ENCODE data around the gene LRCH1.

LRCH1 gene

GRCh38 chr13:46562152-46562551 is 9.2 kb downstream of the LRCH1 start:
- DNase-seq (ENCODE audit: low read depth): no peak

DNA sequence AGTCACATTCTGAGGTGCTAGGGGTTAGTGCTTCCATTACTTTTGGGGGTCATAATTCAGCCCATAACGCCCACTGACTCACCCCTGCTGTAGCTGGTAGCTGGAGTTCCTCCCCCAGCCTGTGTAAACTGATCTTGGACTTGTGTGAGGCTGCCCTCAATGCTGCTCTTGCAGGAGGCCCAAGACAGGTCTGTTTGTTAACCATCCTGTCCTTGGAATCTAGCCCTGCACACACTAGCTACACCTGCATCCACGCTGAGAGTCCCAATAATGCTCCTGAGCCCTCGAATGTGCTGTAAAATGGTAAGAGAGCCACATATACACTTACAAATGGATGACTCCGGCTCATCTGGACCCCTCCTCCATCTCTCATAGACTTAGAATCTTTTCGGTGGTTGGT is 9.6 kb downstream of the LRCH1 start:
- no peak for DNase-seq (ENCODE audit: low read depth)

DNA sequence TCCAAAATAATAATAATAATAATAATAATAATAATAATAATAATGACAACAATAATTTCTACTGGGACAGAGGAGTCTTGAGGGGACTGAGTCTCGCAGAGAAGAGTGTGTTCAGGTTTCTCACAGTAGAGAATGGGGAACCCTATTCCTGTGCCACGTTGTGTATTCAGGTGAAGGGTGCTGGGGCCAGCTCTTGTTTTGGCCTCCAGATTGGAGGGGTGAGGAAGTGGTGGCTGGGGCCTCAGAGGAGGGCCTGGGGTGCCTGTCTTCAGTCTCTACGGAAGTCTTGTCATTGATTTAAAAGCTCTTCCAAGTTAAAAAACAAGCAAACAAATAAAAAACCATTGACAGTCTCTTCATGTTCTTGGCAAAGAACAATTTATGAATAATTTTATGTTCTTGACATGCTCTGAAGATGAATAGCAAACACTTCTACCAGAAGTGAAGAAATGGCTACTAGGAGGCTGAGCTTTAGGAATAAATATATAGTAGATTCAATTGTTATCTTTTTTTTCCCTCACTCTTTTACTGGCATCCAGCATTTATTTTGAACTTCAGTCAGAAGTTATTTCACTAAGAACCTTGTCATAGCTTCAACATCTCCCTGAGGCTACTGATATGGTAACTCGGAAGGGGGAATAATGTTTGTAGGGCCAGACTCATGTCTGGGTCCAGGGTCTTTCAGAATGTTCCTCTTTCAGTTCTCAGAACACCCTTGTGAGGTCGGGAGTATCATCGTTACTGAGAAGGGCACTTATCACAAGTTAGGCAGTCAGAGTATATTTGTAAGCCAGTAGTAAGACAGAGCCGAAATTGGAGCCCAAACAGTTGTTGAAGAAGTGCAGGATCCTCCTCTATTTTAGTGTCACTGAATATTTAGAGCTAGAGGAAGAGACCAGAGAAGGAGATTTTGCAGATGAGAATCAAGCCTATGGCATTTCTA is 13.1 kb downstream of the LRCH1 start:
- no peak for DNase-seq (ENCODE audit: low read depth)

GRCh38 chr13:46567671-46568070 is 14.7 kb downstream of the LRCH1 start:
- no peak for DNase-seq (ENCODE audit: low read depth)

GRCh38 chr13:46569456-46569855 is 16.5 kb downstream of the LRCH1 start:
- DNase-seq (ENCODE audit: low read depth): no peak

DNA sequence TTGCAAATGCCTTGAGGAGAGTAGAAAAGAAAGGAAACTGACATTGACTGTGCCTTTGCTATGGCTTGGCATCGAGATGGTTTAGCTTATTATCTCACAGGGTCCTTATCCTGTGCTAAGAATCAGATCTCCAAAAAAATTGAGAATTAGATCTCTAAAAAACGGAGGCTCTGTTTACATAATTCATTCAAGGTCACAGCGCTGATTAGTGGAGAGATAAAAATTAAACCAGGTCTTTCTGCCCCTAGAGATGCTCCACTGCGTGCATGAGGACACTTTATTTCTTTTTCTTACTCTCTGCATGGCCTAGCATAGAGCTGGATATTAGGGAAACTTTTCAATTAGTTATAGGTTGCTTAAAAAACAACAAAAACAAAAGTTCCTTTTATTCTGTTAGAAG is 17.3 kb downstream of the LRCH1 start:
- DNase-seq (ENCODE audit: low read depth): no peak

DNA sequence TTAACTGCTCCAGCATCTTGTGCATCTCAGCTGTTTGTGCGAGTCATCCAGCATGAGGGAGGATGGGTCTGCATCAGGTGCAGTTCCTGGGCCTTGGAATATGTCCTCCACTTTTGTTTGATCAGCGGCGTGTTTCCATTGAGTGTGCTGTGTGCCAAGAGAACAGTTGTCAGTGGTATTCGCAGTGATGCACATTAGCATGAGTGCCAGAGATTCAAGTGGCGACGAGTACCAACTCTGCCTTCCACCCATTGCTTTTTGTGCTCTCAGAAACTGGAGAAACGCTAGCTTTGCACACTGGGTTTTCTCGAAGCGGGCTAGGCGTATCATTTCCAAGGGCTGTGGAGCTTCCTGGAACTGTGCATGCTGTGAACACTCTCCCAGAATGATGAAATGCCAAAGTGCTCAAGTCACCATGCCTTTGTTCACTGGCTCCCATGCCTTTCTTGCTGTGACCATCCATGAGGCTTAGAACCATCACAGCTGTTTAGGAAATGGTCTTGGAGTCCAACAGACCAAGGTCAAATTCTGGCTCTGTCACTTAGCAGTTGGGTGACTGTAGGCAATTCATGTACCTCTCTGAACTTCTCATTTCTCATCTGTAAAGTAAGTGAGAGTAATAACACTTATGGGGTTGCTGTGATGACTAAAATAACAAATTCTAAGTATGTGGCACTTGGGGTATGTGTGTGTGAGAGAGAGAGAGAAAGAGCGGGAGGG is 18.4 kb downstream of the LRCH1 start:
- DNase-seq (ENCODE audit: low read depth): no peak

- no peak for DNase-seq (ENCODE audit: low read depth)
Observed at GRCh38 chr13:46571909-46572595, 19.1 kb downstream of the LRCH1 start.

DNA sequence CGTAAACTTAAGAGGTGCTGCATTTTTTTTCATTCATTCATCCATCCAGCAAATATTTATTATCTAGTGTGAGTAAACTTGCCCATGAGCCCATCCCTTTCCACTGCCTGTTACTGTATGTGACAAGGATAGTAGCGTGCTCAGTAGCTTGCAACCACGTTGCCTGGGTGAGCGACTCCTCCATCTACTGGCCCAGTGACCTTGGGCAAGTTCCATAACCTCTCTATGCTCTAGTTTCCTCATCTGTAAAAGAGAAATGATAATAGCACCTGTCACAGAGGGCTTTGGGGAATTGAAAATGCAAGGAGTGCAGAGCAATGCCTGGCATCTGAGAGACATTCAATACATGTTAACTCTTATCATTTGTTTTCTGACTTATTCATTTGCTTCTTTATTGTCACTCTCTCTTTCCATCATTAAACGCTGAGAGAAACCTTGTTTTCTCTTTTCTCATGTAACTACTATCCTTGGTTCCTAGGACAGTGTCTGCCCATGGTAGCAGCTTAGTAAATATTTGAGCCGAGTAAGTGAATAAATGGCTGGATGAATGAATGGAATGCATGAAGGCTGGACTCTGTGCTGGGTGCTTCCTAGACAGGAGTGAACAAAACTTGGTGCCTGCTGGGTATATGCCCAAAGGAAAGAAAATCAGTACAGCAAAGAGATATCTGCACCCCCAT is 19.9 kb downstream of the LRCH1 start:
- no peak for DNase-seq (ENCODE audit: low read depth)

- no peak for DNase-seq (ENCODE audit: low read depth)
Observed at GRCh38 chr13:46575301-46575771, 22.4 kb downstream of the LRCH1 start.

- no peak for DNase-seq (ENCODE audit: low read depth)
Observed at GRCh38 chr13:46575818-46576221, 22.9 kb downstream of the LRCH1 start.

GRCh38 chr13:46576762-46577161 is 23.8 kb downstream of the LRCH1 start:
- DNase-seq (ENCODE audit: low read depth): no peak

DNA sequence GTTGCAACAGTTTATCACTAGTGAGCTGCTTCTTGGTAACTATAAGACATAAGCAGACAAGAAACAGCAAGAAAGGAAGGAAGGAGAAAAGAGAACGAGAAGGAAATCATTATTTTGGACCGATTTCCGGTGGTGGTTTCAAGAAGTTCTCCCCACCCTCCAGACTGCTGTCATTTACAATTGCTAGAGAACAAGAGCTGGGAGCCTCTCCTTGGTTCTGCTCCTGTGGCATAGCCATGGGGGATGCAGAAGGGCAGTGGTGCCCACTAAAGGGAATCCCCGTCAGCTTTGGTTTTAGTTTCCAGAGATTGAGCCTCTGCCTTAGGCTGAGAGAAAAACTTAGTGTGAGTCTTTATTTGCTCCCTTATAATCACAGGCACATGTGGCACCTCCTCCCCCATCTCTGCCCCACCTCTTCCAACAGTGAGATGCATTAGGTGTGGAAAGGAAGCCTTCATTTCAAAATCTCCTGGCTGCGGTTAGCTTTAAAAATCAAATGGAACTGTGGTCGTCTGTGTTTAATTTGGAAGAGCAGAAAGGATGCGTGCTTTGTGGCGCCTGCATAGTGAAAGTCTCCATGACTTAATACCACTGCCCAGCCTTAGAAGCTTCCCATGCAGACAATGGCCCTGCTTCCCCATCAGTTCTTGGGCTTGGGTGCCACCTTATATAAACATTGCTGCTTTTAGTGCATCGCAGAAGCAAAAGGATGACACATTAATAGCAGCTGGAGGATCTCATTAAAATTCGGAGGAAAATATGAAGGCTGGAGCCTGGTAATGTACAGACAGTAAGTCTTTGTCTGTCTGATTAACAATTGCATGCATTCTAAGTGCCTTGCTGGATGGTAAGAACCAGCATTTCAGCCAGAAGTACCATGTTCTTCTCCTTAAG is 25.0 kb downstream of the LRCH1 start:
- DNase-seq (ENCODE audit: low read depth): no peak

DNA sequence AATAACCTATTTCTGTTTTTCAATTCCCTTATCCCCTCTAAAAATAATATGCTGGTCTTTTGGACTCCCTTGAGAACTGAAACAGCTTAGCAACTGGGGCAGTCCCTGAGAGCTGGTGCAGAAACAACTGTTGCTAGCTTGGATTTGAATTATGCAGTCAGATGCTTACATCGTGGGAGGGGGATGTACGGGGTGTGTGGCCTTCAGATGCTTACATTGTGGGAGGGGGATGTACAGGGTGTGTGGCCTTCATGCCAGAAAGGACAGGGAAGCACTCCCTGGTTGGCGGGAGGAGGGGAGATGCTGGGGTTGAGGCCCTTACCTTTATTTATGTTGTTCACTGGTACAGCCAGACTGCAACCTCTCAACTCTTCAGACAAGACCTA is 25.6 kb downstream of the LRCH1 start:
- no peak for DNase-seq (ENCODE audit: low read depth)

GRCh38 chr13:46580362-46580839 is 27.4 kb downstream of the LRCH1 start:
- no peak for DNase-seq (ENCODE audit: low read depth)

DNA sequence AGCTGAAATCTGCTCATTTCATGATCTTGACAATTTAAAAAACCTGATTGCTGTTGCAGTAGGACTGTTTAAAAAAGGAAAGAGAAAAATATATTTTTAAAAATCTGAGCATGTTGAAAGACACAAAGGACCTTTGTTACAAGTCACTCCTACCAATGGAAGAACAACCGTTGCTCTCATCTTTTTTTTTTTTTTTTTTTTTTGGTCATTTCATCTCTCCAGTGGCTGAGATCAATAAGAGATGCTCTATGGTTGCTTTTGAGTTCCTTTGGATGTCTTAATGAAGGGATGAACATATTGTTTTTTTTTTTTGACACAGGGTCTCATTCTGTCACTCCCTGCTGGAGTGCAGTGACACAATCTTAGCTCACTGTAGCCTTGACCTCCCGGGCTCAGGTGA is 29.2 kb downstream of the LRCH1 start:
- no peak for DNase-seq (ENCODE audit: low read depth)

DNA sequence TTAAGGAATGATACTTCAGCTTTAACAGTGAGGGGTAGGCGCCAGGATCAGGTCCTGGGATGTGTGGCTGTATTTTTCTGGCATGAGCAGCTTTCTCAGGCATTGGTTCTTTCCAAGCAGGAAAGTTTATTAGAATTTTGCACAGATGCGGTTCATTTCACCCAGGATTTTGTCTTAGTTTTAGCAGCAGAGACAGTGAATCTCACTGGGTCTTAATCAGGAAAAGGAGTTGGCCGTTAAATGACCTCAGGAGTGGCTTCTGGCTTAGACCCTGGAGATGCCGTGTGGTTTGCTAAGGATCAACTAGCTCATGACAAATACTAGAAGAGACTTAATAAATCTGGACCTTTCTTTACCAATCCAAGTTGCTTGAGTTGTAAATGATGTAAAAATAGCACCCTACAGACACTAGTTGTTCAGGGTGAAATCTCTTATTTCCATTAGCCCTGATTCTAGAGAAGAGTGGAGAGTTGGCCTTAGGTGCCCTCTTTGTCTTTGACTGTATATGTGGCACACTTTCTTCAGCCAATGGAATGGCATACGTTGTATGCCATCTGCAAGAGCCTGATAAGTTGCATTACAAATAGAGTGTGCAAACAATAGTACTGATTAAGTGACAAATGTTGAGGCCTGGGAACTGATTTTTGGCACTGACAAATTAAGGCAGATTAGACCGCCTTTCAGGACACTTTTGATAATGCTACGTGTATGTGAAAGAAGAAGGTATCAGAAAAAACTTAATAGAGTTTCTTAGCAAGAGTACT is 34.0 kb downstream of the LRCH1 start:
- no peak for DNase-seq (ENCODE audit: low read depth)

DNA sequence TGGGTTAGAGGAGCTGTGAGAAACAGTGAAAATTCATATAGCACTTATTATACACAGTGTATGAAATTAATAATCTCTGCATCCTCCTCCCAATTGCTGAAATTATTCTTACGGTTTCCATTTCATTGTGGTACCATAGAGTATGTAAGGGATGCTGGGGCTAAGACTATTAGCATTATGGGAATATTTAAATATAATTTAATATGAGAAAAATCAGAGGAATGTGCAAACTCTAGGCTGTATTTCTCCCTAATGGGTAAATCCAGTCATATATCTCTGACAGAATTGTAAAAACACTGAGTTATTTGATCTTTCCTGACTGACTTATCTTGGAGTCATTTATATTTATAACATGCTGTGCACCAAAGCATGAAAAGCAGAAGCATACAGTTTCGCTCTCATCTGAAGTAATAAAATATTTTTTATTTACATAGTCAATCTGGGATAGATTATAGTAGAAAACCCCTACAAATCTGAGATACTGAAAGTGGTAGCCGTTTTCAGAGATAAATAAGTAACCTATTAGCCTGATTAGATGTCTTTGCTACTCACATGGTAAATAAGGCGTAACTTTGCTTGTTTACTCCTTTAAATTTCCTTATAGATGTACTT is 34.9 kb downstream of the LRCH1 start:
- no peak for DNase-seq (ENCODE audit: low read depth)

GRCh38 chr13:46592385-46592784 is 39.4 kb downstream of the LRCH1 start:
- DNase-seq (ENCODE audit: low read depth): no peak

- DNase-seq (ENCODE audit: low read depth): no peak
Observed at GRCh38 chr13:46593398-46593797, 40.4 kb downstream of the LRCH1 start.
